ENCODE data around the gene CNR1. TPM values are rescaled to one million over a fixed set of nuclear protein-coding genes. Genes with fewer than 3 reads are reported as not detected.

The CNR1 gene
- total RNA-seq, 1 donor from 2014 or later, result 6.3 TPM

GRCh38 chr6:88183471-88183870, 17.3 kb upstream of the CNR1 start:
- peaks cover 28% of the 10 kb centered on the region for H3K27me3 Mint-ChIP-seq (ENCODE audit: low read depth)
- H3K27ac Mint-ChIP-seq, result no peak overlapping the region
- H3K4me1 Mint-ChIP-seq, result no peaks in the 10 kb centered on the region
- H3K9me3 Mint-ChIP-seq, result no peaks in the 10 kb centered on the region
- H3K36me3 Mint-ChIP-seq, result no peaks in the 10 kb centered on the region
- no peak overlapping the region for H3K4me3 Mint-ChIP-seq
- TF ChIP-seq, protein P1, sequence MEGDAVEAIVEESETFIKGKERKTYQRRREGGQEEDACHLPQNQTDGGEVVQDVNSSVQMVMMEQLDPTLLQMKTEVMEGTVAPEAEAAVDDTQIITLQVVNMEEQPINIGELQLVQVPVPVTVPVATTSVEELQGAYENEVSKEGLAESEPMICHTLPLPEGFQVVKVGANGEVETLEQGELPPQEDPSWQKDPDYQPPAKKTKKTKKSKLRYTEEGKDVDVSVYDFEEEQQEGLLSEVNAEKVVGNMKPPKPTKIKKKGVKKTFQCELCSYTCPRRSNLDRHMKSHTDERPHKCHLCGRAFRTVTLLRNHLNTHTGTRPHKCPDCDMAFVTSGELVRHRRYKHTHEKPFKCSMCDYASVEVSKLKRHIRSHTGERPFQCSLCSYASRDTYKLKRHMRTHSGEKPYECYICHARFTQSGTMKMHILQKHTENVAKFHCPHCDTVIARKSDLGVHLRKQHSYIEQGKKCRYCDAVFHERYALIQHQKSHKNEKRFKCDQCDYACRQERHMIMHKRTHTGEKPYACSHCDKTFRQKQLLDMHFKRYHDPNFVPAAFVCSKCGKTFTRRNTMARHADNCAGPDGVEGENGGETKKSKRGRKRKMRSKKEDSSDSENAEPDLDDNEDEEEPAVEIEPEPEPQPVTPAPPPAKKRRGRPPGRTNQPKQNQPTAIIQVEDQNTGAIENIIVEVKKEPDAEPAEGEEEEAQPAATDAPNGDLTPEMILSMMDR (IDR thresholded peaks at IDR 0.05; ENCODE audit: unreplicated experiment), result no peak
- DNase-seq (ENCODE audit: low spot score in 2 of 2, unreplicated experiment in 2 of 2), result no peak

DNA sequence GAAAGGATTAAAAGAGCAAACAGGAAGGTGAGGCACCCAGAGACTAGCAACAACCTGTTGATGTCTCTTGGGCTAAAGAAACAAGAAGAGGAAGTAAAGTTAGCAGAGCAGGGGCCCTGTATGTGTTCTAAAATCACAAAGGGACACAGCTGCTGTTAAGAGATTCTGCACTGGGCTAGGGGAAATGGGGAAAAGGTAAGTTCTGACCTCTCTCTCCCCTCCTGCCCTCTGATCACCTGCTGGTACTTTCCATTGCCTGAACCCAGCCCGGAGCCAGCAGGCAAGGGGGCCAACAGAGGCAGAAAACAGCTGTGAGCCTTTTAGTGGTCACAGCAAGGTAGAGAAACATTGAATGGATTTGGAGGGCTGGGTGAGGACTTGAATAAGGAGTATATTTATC, 13.5 kb upstream of the CNR1 start:
- Mint-ChIP-seq H3K4me3 (no peak overlapping the region), H3K27me3 (ENCODE audit: low read depth) (peaks cover 15% of the 10 kb centered on the region), H3K4me1 (no peaks in the 10 kb centered on the region), H3K9me3 (no peaks in the 10 kb centered on the region), H3K27ac (no peak overlapping the region), H3K36me3 (no peaks in the 10 kb centered on the region)
- no peak for DNase-seq (ENCODE audit: low spot score in 2 of 2, unreplicated experiment in 2 of 2)
- TF ChIP-seq, protein P1 (IDR thresholded peaks at IDR 0.05; ENCODE audit: unreplicated experiment), result no peak

DNA sequence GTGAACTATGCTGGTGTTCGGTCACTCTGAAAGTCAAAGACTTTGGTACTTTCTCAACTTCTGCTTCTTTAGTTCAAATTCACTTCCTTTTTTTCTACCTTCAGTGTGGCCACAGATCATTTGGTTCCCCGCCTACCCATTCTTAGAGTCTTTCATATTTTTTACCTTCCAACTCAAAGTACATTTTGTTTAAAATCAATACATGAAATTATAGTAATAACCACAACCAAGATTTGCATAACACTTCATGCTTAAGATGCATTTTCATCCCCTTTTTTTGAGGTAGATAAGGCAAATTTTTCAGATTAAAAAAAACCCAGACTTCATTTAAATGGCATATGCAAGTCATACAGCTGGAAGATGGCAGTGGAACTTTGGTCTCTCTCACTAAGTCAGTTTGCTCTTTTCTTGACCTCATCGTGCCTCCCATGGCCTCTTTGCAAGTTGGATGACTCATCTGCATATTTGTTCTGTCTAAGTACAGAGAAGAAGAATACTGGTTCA, 11.9 kb upstream of the CNR1 start:
- Mint-ChIP-seq H3K4me3 (no peak overlapping the region), H3K36me3 (no peaks in the 10 kb centered on the region), H3K9me3 (no peaks in the 10 kb centered on the region), H3K4me1 (no peaks in the 10 kb centered on the region), H3K27me3 (ENCODE audit: low read depth) (peaks cover 7% of the 10 kb centered on the region), H3K27ac (no peak overlapping the region)
- no peak for DNase-seq (ENCODE audit: low spot score in 2 of 2, unreplicated experiment in 2 of 2)
- TF ChIP-seq, protein P1 (IDR thresholded peaks at IDR 0.05; ENCODE audit: unreplicated experiment), result no peak

DNA sequence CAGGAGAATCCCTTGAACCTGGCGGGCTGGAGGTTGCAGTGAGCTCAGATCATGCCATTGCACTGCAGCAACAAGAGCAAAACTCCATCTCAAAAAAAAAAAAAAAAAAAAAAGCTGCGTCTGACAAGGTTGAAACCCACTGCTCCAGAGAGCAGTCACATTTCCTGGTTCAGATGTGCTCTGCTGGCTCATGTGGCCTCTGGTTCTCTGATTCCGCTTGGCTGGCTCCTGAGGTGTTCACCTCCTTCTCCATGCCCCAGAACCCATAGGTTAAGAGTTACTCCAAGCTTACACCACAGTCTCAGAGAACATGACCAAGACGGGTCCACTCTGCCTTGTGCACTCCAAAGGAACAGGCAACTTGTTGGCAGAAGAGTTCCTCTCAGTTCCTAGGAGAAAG, 8.8 kb upstream of the CNR1 start:
- Mint-ChIP-seq H3K9me3 (no peaks in the 10 kb centered on the region), H3K4me1 (no peaks in the 10 kb centered on the region), H3K27me3 (ENCODE audit: low read depth) (peaks cover 13% of the 10 kb centered on the region), H3K36me3 (no peaks in the 10 kb centered on the region), H3K4me3 (no peak overlapping the region), H3K27ac (no peak overlapping the region)
- TF ChIP-seq, protein P1 (IDR thresholded peaks at IDR 0.05; ENCODE audit: unreplicated experiment), result no peak
- no peak for DNase-seq (ENCODE audit: low spot score in 2 of 2, unreplicated experiment in 2 of 2)

DNA sequence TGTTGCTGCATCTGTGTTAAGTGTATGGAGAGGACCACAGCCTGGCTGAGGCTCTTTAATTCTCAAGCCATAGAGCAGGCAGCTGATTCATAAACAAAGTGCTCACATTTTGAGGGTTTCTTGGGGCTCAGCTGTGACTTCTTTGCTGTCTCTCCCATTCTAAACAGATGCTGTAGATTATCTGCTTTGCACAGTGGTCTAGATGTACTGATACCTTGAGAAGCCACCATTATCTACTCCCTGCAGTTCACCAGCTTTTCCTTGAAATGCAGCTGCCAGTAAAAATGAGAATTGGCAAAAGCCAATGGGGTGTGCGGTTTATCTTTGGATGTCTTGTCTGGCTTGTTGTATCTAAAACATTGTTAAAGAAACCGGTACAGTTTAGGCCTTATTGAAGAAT, 5.2 kb upstream of the CNR1 start:
- Mint-ChIP-seq H3K9me3 (no peaks in the 10 kb centered on the region), H3K27me3 (ENCODE audit: low read depth) (peaks cover 40% of the 10 kb centered on the region)

More for the DNA sequence above, 5.2 kb upstream of the CNR1 start:
- TF ChIP-seq, protein P1 (IDR thresholded peaks at IDR 0.05; ENCODE audit: unreplicated experiment), result no peak
- Mint-ChIP-seq H3K4me1 (peaks cover 6% of the 10 kb centered on the region), H3K36me3 (no peaks in the 10 kb centered on the region), H3K4me3 (no peak overlapping the region), H3K27ac (no peak overlapping the region)
- DNase-seq (ENCODE audit: low spot score in 2 of 2, unreplicated experiment in 2 of 2), result no peak
